ENCODE results near the gene ZNF512.
A peak's percentile ranks its signal among the peaks of the same experiment; 100 is the strongest.

DNA sequence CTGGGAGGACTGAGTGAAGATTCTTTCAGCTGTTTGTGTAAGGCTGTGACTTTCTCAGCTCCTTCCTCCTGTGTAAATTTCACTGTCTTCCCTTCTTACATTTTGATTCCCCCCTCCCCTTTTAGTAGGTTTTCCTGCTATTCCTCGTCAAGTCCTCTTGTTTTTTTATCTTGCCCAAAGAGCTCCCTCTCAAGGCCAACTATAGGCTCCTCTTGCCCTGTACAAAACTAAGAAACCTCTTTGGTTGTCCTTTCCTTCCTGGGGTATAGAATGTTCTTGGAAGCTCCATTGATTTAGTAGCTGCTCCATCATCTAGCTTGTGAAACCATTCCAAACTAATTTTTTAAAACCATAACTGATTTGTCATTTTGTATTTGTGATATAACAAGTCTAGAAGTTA, 38.7 kb downstream of the ZNF512 start:
- TF ChIP-seq, protein P1, sequence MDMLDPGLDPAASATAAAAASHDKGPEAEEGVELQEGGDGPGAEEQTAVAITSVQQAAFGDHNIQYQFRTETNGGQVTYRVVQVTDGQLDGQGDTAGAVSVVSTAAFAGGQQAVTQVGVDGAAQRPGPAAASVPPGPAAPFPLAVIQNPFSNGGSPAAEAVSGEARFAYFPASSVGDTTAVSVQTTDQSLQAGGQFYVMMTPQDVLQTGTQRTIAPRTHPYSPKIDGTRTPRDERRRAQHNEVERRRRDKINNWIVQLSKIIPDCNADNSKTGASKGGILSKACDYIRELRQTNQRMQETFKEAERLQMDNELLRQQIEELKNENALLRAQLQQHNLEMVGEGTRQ (IDR thresholded peaks at IDR 0.05; ENCODE audit: borderline replicate concordance, low read depth, low read length) = no peak
- TF ChIP-seq, protein P2, sequence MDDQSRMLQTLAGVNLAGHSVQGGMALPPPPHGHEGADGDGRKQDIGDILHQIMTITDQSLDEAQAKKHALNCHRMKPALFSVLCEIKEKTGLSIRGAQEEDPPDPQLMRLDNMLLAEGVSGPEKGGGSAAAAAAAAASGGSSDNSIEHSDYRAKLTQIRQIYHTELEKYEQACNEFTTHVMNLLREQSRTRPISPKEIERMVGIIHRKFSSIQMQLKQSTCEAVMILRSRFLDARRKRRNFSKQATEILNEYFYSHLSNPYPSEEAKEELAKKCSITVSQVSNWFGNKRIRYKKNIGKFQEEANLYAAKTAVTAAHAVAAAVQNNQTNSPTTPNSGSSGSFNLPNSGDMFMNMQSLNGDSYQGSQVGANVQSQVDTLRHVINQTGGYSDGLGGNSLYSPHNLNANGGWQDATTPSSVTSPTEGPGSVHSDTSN (IDR thresholded peaks at IDR 0.05) = no peak
- TF ChIP-seq, protein P3, sequence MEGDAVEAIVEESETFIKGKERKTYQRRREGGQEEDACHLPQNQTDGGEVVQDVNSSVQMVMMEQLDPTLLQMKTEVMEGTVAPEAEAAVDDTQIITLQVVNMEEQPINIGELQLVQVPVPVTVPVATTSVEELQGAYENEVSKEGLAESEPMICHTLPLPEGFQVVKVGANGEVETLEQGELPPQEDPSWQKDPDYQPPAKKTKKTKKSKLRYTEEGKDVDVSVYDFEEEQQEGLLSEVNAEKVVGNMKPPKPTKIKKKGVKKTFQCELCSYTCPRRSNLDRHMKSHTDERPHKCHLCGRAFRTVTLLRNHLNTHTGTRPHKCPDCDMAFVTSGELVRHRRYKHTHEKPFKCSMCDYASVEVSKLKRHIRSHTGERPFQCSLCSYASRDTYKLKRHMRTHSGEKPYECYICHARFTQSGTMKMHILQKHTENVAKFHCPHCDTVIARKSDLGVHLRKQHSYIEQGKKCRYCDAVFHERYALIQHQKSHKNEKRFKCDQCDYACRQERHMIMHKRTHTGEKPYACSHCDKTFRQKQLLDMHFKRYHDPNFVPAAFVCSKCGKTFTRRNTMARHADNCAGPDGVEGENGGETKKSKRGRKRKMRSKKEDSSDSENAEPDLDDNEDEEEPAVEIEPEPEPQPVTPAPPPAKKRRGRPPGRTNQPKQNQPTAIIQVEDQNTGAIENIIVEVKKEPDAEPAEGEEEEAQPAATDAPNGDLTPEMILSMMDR (IDR thresholded peaks at IDR 0.05) = peak; percentile 31
- no peak for TF ChIP-seq POLR2AphosphoS5 (IDR thresholded peaks at IDR 0.05; ENCODE audit: low read depth, low read length)
